ENCODE results near the gene RABGAP1L.

DNA sequence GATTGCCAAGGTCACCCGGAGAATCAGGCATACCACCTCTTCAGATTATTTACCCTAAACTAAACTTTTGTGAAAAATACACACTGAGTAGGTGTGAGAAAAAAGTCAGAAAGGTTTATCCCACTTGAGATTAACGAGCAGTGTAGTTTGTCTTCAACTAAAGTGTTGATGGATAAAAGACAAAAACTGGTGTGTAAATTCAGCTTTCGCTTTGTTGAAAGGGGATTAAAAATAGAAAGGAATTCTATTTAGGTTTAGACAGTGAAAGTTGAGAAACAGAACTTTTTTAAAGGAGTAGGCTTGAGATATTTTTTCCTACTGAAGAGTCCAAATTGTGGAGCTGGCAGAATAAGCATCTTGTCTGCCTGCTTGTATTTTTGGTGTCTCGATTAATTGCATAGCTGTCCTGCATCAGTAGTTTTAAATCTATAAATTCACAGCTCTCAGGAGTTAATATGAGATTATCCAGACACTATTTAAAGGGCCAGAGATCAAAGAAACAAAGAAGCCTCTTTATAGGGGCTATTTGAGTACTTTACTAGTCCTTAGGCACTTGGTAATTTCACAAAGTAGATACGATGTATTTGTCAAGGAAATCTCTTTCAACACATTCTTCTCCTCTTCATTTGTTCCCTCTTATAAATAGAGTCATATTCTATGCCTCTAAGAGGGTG, 46.7 kb upstream of the RABGAP1L start:
- TF ChIP-seq POLR2A (IDR thresholded peaks at IDR 0.05) = no peak
- TF ChIP-seq, protein P1, sequence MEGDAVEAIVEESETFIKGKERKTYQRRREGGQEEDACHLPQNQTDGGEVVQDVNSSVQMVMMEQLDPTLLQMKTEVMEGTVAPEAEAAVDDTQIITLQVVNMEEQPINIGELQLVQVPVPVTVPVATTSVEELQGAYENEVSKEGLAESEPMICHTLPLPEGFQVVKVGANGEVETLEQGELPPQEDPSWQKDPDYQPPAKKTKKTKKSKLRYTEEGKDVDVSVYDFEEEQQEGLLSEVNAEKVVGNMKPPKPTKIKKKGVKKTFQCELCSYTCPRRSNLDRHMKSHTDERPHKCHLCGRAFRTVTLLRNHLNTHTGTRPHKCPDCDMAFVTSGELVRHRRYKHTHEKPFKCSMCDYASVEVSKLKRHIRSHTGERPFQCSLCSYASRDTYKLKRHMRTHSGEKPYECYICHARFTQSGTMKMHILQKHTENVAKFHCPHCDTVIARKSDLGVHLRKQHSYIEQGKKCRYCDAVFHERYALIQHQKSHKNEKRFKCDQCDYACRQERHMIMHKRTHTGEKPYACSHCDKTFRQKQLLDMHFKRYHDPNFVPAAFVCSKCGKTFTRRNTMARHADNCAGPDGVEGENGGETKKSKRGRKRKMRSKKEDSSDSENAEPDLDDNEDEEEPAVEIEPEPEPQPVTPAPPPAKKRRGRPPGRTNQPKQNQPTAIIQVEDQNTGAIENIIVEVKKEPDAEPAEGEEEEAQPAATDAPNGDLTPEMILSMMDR (IDR thresholded peaks at IDR 0.05) = no peak

Data from lower leg skin (tissue), 3 donors.